ENCODE measurements around the gene DNAI7. TPM values are rescaled to one million over a fixed set of nuclear protein-coding genes. Genes with fewer than 3 reads are reported as not detected.

The DNAI7 gene
- polyA plus RNA-seq, 2 of the 4 experiments (the other 2 are of a cell fraction), result 0.36 to 0.43 TPM

DNA sequence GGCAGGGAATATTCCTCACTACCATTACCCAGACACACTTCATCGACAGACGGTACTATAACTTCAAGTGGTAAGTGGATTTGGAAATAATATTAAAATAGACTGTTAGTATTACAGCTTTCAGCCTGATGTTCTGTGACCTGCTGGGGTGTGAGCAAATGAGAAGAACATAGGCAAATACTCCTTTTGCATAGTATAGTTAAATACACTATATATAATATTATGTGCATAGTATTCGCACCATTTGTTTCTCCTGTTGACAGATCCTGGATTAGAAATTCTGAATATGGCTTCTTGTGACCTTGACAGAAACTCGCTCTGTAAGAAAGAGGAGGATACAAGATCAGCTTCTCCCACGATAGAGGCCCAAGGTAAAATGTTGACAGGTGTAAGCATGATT, 115.6 kb downstream of the DNAI7 start:
- Histone ChIP-seq H3K4me2 (no peak overlapping the region), H3K4me1 (no peaks in the 10 kb centered on the region), H3K9me3 (no peaks in the 10 kb centered on the region), H3K27ac (no peak overlapping the region), H3K4me3 (no peak overlapping the region)
- 75% methylated on average over 5 of the region's 5 CpGs for WGBS (ENCODE audit: missing lambda C conversion rate)
- ATAC-seq, result no peak
- CTCF ChIA-PET, result no interaction called here
- no peak for FAIRE-seq
- DNase-seq (ENCODE audit: low read depth in 1 of 2, low spot score in 1 of 2), result no peak
- TF ChIP-seq CEBPB (IDR thresholded peaks at IDR 0.05) (no peak), CHD2 (IDR thresholded peaks at IDR 0.05; ENCODE audit: low read length, partially characterized antibody) (no peak)
- POLR2A ChIA-PET, result no interaction called here

DNA sequence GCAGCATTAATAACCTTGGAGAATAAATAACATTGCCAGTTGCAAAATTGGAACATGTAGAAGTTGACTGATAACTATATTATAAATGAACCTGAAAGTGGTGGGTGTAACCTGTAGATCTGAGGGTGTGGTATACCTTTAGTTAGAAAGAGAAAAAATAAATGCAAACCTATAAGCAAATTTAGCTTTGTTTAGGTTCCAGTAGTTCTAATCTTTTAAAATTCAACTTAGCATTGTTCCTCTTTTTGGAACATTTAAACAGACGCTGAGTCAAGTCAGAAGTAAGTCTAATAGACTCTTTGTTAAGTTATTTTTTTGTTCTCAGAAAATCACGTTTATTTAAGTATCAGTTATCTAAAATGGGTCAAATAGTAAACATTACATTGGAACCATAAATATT, 120.0 kb downstream of the DNAI7 start:
- H3K9me3 ChIP-seq, result no peaks in the 10 kb centered on the region
- H3K4me2 ChIP-seq, result no peak overlapping the region
- TF ChIP-seq HMGXB4 (CRISPR knock-in tag; IDR thresholded peaks at IDR 0.05; ENCODE audit: borderline replicate concordance) (no peak), MAZ (IDR thresholded peaks at IDR 0.05; ENCODE audit: borderline replicate concordance, low read depth, low read length) (no peak), RARB (CRISPR knock-in tag; IDR thresholded peaks at IDR 0.05) (no peak), HOXA7 (CRISPR knock-in tag; IDR thresholded peaks at IDR 0.05) (no peak), HEYL (CRISPR knock-in tag; IDR thresholded peaks at IDR 0.05) (no peak), CHD2 (IDR thresholded peaks at IDR 0.05; ENCODE audit: low read length, partially characterized antibody) (no peak), RFX5 (IDR thresholded peaks at IDR 0.05) (no peak), FOXS1 (CRISPR knock-in tag; IDR thresholded peaks at IDR 0.05) (no peak), HES2 (IDR thresholded peaks at IDR 0.05) (no peak), CTCF (IDR thresholded peaks at IDR 0.05) (no peak), SREBF2 (IDR thresholded peaks at IDR 0.05) (no peak), CBX8 (IDR thresholded peaks at IDR 0.05) (no peak), BCL3 (IDR thresholded peaks at IDR 0.05) (no peak), CEBPB (IDR thresholded peaks at IDR 0.05) (no peak), FOSL2 (IDR thresholded peaks at IDR 0.05) (no peak), FOSL2 (CRISPR knock-in tag; IDR thresholded peaks at IDR 0.05) (no peak)
- TF ChIP-seq, protein P1, sequence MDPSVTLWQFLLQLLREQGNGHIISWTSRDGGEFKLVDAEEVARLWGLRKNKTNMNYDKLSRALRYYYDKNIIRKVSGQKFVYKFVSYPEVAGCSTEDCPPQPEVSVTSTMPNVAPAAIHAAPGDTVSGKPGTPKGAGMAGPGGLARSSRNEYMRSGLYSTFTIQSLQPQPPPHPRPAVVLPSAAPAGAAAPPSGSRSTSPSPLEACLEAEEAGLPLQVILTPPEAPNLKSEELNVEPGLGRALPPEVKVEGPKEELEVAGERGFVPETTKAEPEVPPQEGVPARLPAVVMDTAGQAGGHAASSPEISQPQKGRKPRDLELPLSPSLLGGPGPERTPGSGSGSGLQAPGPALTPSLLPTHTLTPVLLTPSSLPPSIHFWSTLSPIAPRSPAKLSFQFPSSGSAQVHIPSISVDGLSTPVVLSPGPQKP (IDR thresholded peaks at IDR 0.05; ENCODE audit: low read depth, low read length), result no peak
- ChIA-PET CTCF (no interaction called here), POLR2A (no interaction called here)
- H3K27ac ChIP-seq, result no peak overlapping the region
- FAIRE-seq (no peak), DNase-seq (ENCODE audit: low read depth in 1 of 2, low spot score in 1 of 2) (no peak), ATAC-seq (no peak)
- H3K4me3 ChIP-seq, result no peak overlapping the region
- WGBS (ENCODE audit: missing lambda C conversion rate), result 36% methylated on average over 2 of the region's 2 CpGs
- H3K4me1 ChIP-seq, result no peaks in the 10 kb centered on the region

DNA sequence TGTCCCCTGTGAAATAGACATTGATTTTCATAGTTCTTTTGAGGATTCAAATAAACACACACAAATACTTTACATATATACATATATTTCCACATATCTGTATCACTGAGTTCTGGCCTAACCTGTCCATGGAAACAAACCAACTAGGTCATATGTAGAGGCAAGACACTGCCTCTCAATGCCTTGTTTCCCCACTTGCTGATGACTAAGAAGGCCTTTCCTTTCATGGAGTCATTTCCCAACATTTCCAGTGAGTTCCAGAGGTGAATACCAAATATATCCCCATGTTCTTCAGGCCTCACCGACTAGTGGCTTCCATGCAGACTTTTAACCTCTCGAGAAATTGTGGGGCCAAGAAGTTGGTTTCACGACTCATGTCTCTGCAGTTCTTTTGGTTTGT, 120.8 kb downstream of the DNAI7 start:
- ChIA-PET POLR2A (no interaction called here), CTCF (no interaction called here)
- Histone ChIP-seq H3K4me2 (no peak overlapping the region), H3K27ac (no peak overlapping the region), H3K4me1 (no peaks in the 10 kb centered on the region), H3K9me3 (no peaks in the 10 kb centered on the region), H3K4me3 (no peak overlapping the region)
- FAIRE-seq, result no peak
- 42% methylated on average over 3 of the region's 3 CpGs for WGBS (ENCODE audit: missing lambda C conversion rate)
- no peak for DNase-seq (ENCODE audit: low read depth in 1 of 2, low spot score in 1 of 2)
- ATAC-seq, result no peak
- TF ChIP-seq CBX2 (IDR thresholded peaks at IDR 0.05; ENCODE audit: borderline replicate concordance, low read depth) (no peak), RAD21 (conservative IDR thresholded peaks at IDR 0.05 in 1 of 2, IDR thresholded peaks at IDR 0.05 in 1 of 2) (no peak), ESRRA (IDR thresholded peaks at IDR 0.05; ENCODE audit: borderline replicate concordance, low read length) (no peak), RCOR1 (IDR thresholded peaks at IDR 0.05; ENCODE audit: low read depth, low read length) (no peak), HES2 (IDR thresholded peaks at IDR 0.05) (no peak), MAZ (IDR thresholded peaks at IDR 0.05; ENCODE audit: borderline replicate concordance, low read depth, low read length) (no peak), SMC3 (IDR thresholded peaks at IDR 0.05) (no peak), MAFK (IDR thresholded peaks at IDR 0.05; ENCODE audit: partially characterized antibody) (no peak), TFCP2L1 (CRISPR knock-in tag; IDR thresholded peaks at IDR 0.05) (no peak), PHF8 (IDR thresholded peaks at IDR 0.05; ENCODE audit: borderline replicate concordance, low read depth) (no peak), NFE2L2 (conservative IDR thresholded peaks at IDR 0.05; ENCODE audit: low read length) (no peak)
- TF ChIP-seq, protein P2, sequence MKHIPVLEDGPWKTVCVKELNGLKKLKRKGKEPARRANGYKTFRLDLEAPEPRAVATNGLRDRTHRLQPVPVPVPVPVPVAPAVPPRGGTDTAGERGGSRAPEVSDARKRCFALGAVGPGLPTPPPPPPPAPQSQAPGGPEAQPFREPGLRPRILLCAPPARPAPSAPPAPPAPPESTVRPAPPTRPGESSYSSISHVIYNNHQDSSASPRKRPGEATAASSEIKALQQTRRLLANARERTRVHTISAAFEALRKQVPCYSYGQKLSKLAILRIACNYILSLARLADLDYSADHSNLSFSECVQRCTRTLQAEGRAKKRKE (CRISPR knock-in tag; IDR thresholded peaks at IDR 0.05; ENCODE audit: low read depth), result no peak

Data from A549 (cell line).